Liver (tissue), 3 donors: ENCODE results near the gene MAGI1.

ENCODE experiments used
- ATF3 ChIP-seq: IDR thresholded peaks from 2 replicates; pipeline ENCODE4 v1.6.1; 2016; ENCODE audit warnings: antibody characterized with exemption
- CTCF ChIP-seq: fragments of 150-350 bp; IDR thresholded peaks from 2 replicates; pipeline ENCODE4 v1.5.1; 2017; ENCODE audit warnings: improper control_type of control experiment, low read depth, low read length; ENCODE audit not compliant: missing input control
- EGR1 ChIP-seq, 2 donors: IDR thresholded peaks; 2 replicates each; pipeline ENCODE4 v1.6.1; 2016 to 2018; ENCODE audit warnings: antibody characterized with exemption in 2 of 2, low read depth in 2 of 2
- FOXA1 ChIP-seq: IDR thresholded peaks from 2 replicates; pipeline ENCODE4 v1.6.1; 2016; ENCODE audit warnings: antibody characterized with exemption
- GABPA ChIP-seq, 2 donors: IDR thresholded peaks in 1 of 2; conservative IDR thresholded peaks in 1 of 2; 2 replicates each; pipeline ENCODE4 v1.6.1; 2016; ENCODE audit warnings: antibody characterized with exemption in 2 of 2, mild to moderate bottlenecking in 1 of 2, moderate library complexity in 1 of 2
- MAX ChIP-seq: IDR thresholded peaks from 2 replicates; pipeline ENCODE4 v1.6.1; 2016; ENCODE audit warnings: antibody characterized with exemption
- NR2F2 ChIP-seq: IDR thresholded peaks from 2 replicates; pipeline ENCODE4 v1.6.1; 2016; ENCODE audit warnings: antibody characterized with exemption
- RAD21 ChIP-seq, 2 donors: IDR thresholded peaks; 2 replicates each; pipeline ENCODE4 v1.6.1; 2016; ENCODE audit warnings: antibody characterized with exemption in 2 of 2, mild to moderate bottlenecking in 2 of 2
- REST ChIP-seq: IDR thresholded peaks from 2 replicates; pipeline ENCODE4 v1.6.1; 2016; ENCODE audit warnings: antibody characterized with exemption, mild to moderate bottlenecking
- RXRA ChIP-seq, 2 donors: IDR thresholded peaks; 2 replicates each; pipeline ENCODE4 v1.6.1; 2017 to 2018; ENCODE audit warnings: antibody characterized with exemption in 2 of 2, mild to moderate bottlenecking in 1 of 2
- TAF1 ChIP-seq: conservative IDR thresholded peaks from 2 replicates; pipeline ENCODE4 v1.6.1; 2016; ENCODE audit warnings: antibody characterized with exemption, mild to moderate bottlenecking
- YY1 ChIP-seq: IDR thresholded peaks from 2 replicates; pipeline ENCODE4 v1.6.1; 2016; ENCODE audit warnings: antibody characterized with exemption, mild to moderate bottlenecking
- donor health status: healthy.
- donor health status: healthy.

- TF ChIP-seq FOXA1, result no peak
- TF ChIP-seq CTCF, result no peak
- no peak for TF ChIP-seq GABPA (IDR thresholded peaks at IDR 0.05 in 1 of 2, conservative IDR thresholded peaks at IDR 0.05 in 1 of 2)
- no peak for TF ChIP-seq MAX
- no peak for TF ChIP-seq RAD21 (IDR thresholded peaks at IDR 0.05)
- no peak for TF ChIP-seq REST
- TF ChIP-seq YY1, result no peak
- no peak for TF ChIP-seq NR2F2
- no peak for TF ChIP-seq TAF1
- no peak for TF ChIP-seq ATF3
- TF ChIP-seq EGR1 (IDR thresholded peaks at IDR 0.05; ENCODE audit: low read depth in 2 of 2), result no peak
- TF ChIP-seq RXRA (IDR thresholded peaks at IDR 0.05), result no peak
Observed at GRCh38 chr3:65619888-65620287, 418.8 kb downstream of the MAGI1 start.
